Hippocampal formation (tissue), 2 donors: ENCODE data around the gene USP48.
"Not testable (repeated sequence)": the region's sequence is repeated elsewhere in the genome, so short reads cannot be mapped to it uniquely, and the experiment has no call there.

Source experiments
- DNase-seq, 2 donors: peaks; one replicate each; lab custom pipeline; 2025; lab: John Stamatoyannopoulos, UW

The USP48 gene

GRCh38 chr1:21636029-21636428, 146.9 kb downstream of the USP48 start:
- DNase-seq: no peak

- no peak for DNase-seq
Observed at GRCh38 chr1:21634806-21635535, 148.0 kb downstream of the USP48 start.

GRCh38 chr1:21633992-21634805, 148.8 kb downstream of the USP48 start:
- DNase-seq: no peak

- DNase-seq: no peak
Observed at GRCh38 chr1:21633141-21633755, 149.7 kb downstream of the USP48 start.

GRCh38 chr1:21631944-21632887, 150.7 kb downstream of the USP48 start:
- no peak for DNase-seq

GRCh38 chr1:21631590-21631943, 151.4 kb downstream of the USP48 start:
- not testable (repeated sequence) for DNase-seq

GRCh38 chr1:21630571-21631343, 152.2 kb downstream of the USP48 start:
- DNase-seq: no peak

GRCh38 chr1:21629971-21630370, 153.0 kb downstream of the USP48 start:
- DNase-seq: no peak

- no peak for DNase-seq
Observed at GRCh38 chr1:21628798-21629393, 154.1 kb downstream of the USP48 start.
